T-helper 2 cell treated with Interferon-gamma antibody and Interleukin-4, amounts not matched to agents 100 ng/mL and 5 ng/mL, for 36 hours (primary cell): ENCODE data around the gene SNX10. TPM values are rescaled to one million over a fixed set of nuclear protein-coding genes. Genes with fewer than 3 reads are reported as not detected.

Experiments
- intact Hi-C: fragments of 100-400 bp; cut with micrococcal nuclease; formaldehyde crosslinking; loops from one replicate; pipeline ENCODE4 v1.15.1; 2023
- total RNA-seq: library from RNA; stranded (reverse); gene quantifications from 2 replicates; pipeline ENCODE4 v1.2.3, GENCODE V29; 2022

SNX10 gene
- total RNA-seq, 1 donor from 2014 or later, result 56.2 TPM

DNA sequence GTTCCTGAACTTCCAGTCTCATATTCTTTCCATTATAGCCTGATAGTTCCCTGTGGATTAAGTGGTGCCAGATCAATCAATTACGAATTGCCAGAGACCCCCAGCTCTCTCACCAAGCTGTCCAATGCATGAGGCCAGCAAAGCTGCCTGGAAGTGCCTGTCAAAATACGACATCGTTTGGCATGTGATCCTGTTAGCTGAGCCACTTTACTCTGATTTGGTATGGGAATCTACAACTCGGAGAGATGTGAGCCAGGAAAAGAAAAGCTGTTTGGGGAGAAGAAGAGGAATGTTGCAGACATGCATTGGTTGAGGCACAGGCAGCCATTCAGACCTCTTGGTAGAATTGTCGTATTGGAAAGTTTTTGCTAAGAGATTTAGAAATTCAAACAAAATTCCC is 3.9 kb downstream of the SNX10 start:
- intact Hi-C loops, result loop anchor here (2.0 to 10.0 kb wide), 2 partner anchors 143 to 369 kb away; partner anchors contain the start of gene NFE2L3

DNA sequence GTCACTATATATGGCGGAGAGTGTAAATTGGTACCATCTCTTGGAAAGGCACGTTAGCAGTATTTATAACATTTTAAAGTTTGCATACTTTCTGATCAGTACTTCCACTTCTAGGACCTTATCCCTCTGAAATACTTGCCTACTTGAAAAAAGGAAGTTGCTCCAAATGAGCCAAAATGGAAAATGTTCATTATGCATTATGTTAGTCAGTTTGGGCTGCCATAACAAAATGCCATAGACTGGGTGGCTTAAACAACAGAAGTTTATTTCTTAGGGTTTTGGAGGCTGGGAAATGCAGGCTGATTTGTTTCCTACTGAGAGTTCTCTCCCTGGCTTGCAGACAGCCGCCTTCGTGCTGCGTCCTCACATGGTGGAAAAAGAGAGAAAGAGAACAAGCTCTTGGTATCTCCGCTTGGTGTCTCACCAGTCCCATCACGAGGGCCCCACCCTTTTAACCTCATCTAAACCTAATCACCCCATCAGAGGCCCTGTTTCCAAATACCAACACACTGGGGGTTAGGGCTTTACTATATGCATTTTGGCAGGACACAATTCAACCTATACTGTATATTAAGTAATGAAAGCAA is 6.9 kb downstream of the SNX10 start:
- intact Hi-C loops, result loop anchor here (10.0 kb wide), 1 partner anchor 366 kb away; no protein-coding TSS in a partner anchor

DNA sequence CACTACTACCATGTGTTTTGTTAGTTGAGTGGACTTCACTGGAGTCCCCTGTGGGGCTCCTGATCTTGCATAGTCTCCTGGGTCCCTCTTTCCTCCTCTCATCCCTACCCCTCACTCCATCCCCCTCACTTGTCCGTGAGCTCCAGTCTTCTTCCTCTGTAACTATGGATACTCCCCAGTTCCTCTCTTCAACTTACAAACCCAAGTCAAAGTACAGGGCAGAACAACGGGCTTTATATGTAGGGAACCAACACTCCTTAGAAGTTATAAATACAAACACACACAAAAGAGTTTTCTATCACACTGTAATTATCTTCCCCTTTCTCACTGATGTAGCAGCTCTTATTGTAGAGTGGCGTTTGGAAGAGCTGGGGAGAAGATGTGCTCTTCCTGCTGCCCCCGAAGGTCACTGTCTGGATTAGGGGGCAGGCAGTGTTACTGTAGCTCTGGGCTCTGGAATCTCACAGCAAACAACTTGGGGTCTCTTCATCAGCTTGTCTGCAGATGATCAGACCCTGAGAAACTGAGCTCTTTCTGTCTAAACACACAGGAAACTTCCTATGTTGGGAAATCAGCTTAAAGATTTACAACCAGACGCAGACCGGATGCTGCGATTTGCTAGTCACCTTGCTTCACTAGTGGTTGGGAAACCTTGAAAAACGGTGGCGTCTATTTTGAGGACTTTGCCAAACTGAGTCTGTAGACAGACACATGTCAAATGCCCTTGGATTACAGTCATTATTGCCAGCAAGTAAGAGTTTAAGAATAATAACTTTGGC is 13.6 kb downstream of the SNX10 start:
- intact Hi-C loops, result loop anchor here (1.0 to 5.0 kb wide), 2 partner anchors 11 to 37 kb away; no protein-coding TSS in a partner anchor

GRCh38 chr7:26305869-26306665 is 14.4 kb downstream of the SNX10 start:
- intact Hi-C loops, result loop anchor here (1.0 to 5.0 kb wide), 2 partner anchors 12 to 36 kb away; no protein-coding TSS in a partner anchor

DNA sequence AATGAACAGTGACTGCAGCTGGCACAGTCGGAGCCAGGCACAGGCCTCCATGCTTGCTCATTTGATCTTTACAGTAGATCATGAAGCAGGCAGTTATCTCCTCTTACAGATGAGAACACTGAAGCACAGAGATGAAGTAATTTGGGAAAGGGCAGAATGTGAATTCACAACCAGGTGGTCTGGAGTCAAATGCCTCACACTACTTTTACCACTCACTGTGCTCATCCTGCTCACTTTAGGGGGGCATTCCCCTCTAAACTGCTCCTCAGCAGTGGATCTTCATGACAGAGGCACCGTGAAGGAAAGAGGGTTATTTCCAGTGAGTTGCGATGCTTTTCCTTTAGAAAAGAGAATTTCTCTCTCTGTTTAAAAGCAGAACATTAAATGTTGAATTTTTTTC is 15.1 kb downstream of the SNX10 start:
- intact Hi-C loops, result loop anchor here (5.0 kb wide), 1 partner anchor 36 kb away; no protein-coding TSS in a partner anchor

- intact Hi-C loops, result loop anchor here (5.0 kb wide), 1 partner anchor 35 kb away; no protein-coding TSS in a partner anchor
These were observed 15.6 kb downstream of the SNX10 start for GRCh38 chr7:26307226-26307625.

DNA sequence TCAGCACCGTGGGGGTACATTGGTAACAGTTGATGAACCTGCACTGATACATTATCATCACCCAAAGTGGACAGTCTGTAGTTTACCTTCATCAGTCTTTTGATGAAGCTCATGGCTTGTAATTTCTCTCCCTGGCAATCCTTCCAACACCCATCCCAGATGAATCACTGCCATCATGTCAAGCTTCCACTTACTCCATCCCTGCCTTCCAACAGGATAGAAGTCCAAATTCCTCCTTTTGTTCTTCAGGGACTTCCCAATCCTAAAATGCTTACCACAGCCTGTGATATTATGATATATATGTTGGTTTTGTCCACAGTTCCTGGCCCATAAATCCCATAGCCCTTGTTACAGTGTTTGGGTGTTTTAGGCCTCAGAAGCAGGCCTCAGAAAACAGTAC is 16.1 kb downstream of the SNX10 start:
- intact Hi-C loops, result loop anchor here (5.0 kb wide), 1 partner anchor 35 kb away; no protein-coding TSS in a partner anchor

- intact Hi-C loops, result loop anchor here (5.0 kb wide), 1 partner anchor 34 kb away; no protein-coding TSS in a partner anchor
These were observed 16.9 kb downstream of the SNX10 start for GRCh38 chr7:26308551-26308950.

GRCh38 chr7:26309089-26309488 is 17.4 kb downstream of the SNX10 start:
- intact Hi-C loops, result loop anchor here (5.0 kb wide), 1 partner anchor 33 kb away; no protein-coding TSS in a partner anchor

DNA sequence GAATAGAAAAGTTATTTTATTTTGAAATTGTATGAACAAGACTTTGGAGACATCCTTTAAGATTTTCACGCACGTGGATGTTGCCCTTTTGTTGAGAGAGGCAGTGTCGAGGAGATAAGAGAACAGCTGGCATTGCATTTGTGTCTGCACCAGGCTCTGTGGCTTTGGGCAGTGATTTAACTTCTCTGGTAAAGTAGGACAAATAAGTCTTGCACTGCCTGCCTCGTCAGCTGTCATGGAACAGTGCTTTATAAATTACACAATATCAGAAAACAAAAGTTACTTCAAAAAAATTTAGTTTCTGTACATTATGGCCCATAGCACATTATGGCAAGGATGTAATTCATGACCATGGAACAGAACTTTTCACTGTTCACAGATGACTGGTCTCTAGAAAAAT is 20.1 kb downstream of the SNX10 start:
- intact Hi-C loops, result no loop called here

DNA sequence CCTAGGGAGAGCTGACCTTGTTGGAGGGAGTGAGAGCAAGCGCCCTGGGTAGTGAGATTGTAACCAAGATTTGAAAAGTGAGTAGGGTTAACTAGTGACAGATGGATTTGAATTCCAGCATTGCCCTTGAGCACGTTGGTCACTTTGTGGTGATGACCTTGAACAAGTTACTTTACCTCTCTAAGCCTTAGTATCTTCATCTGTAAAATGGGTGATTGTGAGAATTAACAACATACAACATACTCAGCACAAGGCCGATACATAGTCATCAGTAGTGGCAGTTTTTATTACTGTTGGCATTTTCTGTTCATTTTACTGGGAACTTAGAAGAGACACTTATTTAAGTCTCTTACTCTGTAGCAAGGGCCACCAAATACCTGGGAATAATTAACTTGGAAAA is 25.5 kb downstream of the SNX10 start:
- intact Hi-C loops, result no loop called here

GRCh38 chr7:26318921-26319320 is 27.3 kb downstream of the SNX10 start:
- intact Hi-C loops, result no loop called here

- intact Hi-C loops, result no loop called here
These were observed 28.0 kb downstream of the SNX10 start for GRCh38 chr7:26319636-26320035.

GRCh38 chr7:26320878-26321277 is 29.2 kb downstream of the SNX10 start:
- intact Hi-C loops, result no loop called here

- intact Hi-C loops, result no loop called here
These were observed 29.8 kb downstream of the SNX10 start for GRCh38 chr7:26321435-26321834.

GRCh38 chr7:26326211-26326610 is 34.5 kb downstream of the SNX10 start:
- intact Hi-C loops, result no loop called here

GRCh38 chr7:26328498-26329390 is 37.1 kb downstream of the SNX10 start:
- intact Hi-C loops, result no loop called here

GRCh38 chr7:26329520-26330255 is 38.0 kb downstream of the SNX10 start:
- intact Hi-C loops, result no loop called here

DNA sequence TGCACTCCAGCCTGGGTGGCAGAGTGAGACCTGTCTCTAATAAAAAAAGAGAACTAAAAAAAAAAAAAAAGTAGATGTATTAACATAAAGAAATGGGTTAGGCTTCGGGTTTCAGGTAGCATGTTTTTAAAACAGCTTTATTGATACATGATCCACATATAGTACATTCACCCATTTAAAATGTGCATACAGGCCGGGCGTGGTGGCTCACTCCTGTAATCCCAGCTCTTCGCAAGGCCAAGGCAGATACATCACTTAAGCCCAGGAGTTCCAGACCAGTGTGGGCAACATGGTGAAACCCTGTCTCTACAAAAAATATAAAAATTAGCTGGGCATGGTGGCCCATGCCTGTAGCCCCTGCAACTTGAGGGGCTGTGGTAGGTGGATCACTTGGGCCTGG is 39.5 kb downstream of the SNX10 start:
- intact Hi-C loops, result no loop called here

DNA sequence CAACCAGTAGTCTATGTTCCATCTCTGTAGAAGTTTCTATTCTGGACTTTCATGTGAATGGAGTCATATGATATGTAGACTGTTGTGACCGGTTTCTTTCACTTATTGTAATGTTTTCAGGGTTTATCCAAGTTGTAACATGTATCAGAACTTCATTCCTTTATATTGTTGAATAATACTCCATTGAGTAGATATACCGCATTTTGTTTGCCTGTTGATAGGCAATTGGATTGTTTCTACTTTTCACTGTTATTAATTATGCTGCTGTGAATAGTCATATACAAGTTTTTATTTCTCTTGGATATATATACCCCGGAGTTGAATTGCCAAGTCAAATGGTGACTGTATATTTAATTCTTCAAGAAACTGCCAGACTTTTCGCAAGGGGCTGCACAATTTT is 40.1 kb downstream of the SNX10 start:
- intact Hi-C loops, result no loop called here
